HTR-8/SVneo (cell line): ENCODE data around the gene NEK6.

ENCODE experiments used
- DNase-seq: peaks from one replicate; pipeline ENCODE4 v3.0.0; 2011; ENCODE audit warnings: low spot score, mixed read lengths; ENCODE audit not compliant: insufficient read length
- FAIRE-seq: peaks from 2 replicates; lab custom pipeline; 2011; peaks lifted over from hg19 to GRCh38; lab: Jason Lieb, UNC

The NEK6 gene

GRCh38 chr9:124308606-124309491 lies 51.1 kb downstream of the NEK6 start:
- DNase-seq (no peak), FAIRE-seq (no peak)

DNA sequence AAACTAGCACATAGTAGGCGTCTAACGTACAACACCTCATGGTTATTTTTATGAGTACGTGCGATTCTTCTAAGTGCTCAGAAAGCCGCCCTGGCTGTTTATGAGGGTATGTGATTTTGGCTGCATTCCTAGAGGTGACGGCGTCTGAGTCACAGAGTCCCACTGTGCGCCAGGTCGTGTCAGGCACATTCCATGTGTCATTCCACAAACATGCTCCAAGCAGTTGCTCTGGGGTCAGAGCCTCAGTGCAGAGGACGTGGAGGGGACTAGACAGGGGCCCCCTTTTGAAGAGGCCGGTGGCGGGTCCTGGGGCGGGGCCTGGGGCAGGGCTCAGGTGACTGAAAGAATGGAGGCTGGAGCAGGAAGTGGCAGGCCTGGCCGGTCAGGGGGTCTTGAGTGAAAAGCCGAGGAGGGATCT lies 51.9 kb downstream of the NEK6 start:
- peak; percentile 88 for DNase-seq

DNA sequence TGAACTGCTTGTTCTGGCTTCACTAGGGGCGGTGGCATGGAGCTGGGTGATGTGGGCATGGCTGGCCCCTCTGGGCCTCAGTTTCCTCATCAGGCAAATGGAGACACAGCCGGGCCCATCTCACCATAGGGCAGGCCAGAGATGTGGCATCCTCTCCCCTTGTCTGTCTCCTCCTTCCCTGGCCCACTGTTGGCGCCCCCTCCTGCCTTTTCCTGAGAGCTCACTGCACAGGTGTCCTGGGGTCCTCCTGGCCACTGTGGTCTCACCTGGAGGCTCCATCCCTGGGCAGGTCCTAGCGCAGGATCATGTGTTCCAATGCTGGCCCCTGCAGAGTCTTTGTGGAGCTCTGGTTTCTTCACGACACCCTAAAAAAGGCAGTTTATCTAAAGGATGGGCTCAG lies 53.5 kb downstream of the NEK6 start:
- FAIRE-seq, result no peak
- DNase-seq, result no peak

More for the DNA sequence above, 51.9 kb downstream of the NEK6 start:
- peak; percentile 88 for FAIRE-seq

DNA sequence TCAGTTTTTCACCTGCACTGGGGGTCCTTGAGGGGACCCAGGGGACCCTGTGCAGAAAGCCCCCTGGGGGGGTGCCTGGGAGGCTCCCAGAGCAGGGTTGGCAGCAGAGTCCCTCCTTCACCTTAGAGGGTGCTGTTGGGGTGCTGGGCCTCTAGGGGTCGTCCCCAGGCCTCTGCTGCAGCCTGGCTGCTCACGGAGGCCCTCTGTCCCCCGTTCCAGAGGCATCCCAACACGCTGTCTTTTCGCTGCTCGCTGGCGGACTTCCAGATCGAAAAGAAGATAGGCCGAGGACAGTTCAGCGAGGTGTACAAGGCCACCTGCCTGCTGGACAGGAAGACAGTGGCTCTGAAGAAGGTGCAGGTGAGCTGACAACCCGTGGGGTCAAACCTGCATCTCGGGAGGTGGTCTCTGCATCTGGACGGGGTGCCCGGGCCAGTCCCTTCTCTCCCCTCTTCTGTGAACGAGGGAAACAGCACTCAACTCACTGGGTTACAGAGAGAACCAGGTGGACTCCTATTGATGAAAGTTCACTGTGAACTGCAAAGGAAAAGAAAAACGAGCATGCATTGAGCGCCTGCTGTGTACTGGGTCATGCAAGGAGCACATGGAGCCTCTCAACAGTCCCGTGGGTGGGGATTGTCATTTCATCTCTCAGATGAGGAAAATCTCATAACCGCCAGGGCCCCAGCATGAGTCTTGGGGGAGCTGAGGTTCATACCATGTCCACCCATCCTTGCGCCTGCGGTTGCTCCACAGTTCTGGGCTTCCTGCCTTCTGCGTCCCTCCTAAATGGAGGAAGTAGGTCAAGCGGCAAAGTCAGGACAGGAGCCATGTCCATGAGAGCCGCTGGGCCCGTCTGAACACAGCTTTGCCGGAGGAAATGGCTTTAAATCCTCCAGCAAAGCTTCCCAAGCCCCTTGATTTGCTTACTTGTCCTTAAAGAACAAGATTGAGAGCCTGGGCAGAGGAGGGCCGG lies 54.8 kb downstream of the NEK6 start:
- DNase-seq, result no peak
- no peak for FAIRE-seq

GRCh38 chr9:124313940-124314339 lies 56.2 kb downstream of the NEK6 start:
- no peak for DNase-seq

DNA sequence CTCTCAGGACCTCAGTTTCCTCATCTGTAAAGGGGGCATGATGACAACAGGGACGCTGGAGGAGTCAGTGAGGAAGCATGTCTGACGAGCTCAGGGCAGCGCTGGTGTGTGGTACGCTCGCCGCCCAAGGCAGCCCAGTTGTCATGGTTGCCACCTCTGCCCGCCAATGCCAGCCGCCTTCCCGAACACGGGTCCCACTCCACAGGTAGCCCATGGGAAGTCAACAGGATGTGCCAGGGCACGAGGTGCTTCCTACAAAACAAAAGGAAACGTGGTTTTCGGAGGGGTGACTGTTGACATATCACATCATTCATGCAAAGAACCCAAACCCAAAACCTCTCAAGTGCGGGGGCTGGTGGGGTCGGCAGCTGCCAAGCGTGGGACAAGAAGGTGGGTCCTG lies 58.1 kb downstream of the NEK6 start:
- no peak for FAIRE-seq

More at GRCh38 chr9:124313940-124314339, 56.2 kb downstream of the NEK6 start:
- FAIRE-seq, result no peak

DNA sequence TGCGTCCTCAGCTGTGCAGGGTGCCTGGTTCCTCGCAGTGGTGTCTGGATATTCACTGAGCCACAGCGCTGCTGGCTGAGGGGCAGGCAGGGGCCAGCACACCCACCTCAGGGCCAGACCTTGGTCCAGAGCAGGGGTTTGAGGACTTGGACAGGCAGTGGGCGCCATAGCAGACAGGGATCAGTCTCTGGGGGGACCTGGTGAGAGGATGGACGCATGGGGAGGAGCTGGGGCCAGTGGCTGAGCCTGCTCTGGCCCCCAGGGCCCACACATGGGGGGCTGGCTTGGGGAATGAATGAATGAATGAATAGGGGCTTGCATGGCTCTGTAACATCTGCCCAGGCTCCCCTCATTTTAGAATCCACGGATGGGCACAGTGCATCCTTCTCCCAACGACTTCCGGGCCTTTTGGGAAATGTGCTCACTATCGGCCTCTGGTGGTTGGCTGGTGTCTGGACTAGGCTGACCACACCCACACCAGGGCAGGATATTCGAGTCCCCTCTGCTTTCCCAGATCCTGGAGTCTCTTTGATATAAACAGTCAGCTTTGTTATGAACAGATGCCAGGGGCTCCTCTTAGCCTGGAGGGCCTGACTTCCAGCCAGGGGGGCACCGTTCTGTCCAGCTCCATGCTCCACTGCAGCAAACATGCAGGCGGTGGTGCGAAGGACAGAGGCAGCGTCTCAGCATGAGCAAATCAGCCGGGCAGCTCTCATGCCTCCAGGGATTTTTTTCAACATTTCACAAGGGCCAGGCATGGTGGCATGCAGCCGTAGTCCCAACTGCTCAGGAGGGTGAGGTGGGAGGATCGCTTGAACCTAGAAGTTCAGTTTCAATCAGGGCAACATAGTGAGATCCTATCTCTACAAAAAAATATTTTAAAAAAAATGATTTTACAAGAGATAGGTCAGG lies 62.6 kb downstream of the NEK6 start:
- peak; percentile 83 for DNase-seq
- FAIRE-seq, result no peak

More for the DNA sequence above, 58.1 kb downstream of the NEK6 start:
- no peak for DNase-seq

DNA sequence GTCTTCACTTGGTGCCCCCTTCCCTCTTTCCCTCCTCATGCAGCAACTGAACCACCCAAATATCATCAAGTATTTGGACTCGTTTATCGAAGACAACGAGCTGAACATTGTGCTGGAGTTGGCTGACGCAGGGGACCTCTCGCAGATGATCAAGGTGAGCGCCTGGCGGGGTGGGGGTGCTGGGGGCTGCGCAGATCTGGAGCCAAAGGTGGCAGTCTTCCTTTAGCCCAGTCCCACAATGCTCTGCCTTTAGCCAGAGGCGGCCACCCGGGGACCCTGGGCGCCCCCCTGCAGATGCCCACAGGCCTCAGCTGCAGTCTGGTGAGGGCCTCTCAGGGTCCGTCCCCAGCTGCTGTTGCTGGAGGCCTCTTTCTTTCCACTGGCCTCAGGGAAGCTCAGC lies 63.7 kb downstream of the NEK6 start:
- FAIRE-seq (no peak), DNase-seq (no peak)

GRCh38 chr9:124321935-124322334 lies 64.2 kb downstream of the NEK6 start:
- DNase-seq (no peak), FAIRE-seq (no peak)

- FAIRE-seq (no peak), DNase-seq (no peak)
Observed at GRCh38 chr9:124322618-124323432, 65.1 kb downstream of the NEK6 start.

- FAIRE-seq (no peak), DNase-seq (no peak)
Observed at GRCh38 chr9:124323904-124324303, 66.2 kb downstream of the NEK6 start.

DNA sequence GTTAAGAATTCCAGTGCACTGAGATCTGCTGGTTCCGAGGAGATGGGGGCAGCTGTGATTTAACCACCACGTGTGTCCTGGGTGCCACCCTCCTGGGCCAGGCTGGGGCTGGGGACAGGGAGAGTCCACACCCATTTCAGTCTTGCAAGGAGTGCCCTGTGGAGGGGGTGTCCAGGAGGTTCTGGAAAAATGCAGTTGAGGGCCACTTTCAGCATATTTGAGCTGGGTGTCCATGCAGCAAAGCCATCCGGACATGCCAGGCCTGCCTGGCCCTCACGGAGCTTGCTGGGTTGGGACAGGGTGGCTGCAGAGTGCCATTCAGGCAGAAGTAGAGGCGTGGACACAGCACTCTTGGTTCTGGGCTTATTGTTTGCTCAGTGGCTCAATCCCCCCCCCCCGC lies 68.1 kb downstream of the NEK6 start:
- DNase-seq (no peak), FAIRE-seq (no peak)

DNA sequence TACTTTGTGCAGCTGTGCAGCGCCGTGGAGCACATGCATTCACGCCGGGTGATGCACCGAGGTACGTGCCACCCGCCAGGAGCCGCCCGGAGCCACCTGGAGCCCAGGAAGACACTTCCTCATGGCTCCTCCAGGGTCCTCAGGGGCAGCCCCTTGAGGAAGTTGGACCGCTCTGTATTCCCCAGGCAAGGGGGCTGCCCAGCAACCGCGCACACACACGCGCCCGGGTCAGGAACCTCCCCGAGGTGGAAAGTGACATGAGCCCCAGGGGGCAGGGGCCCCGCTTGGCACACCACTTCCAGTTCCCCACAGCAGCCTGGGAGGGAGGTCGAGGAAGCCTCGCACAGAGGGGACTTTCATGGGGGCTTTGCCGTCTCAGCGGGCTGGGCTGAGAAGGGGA lies 68.6 kb downstream of the NEK6 start:
- DNase-seq (no peak), FAIRE-seq (no peak)

GRCh38 chr9:124327491-124327890 lies 69.7 kb downstream of the NEK6 start:
- FAIRE-seq, result no peak
- DNase-seq, result no peak

DNA sequence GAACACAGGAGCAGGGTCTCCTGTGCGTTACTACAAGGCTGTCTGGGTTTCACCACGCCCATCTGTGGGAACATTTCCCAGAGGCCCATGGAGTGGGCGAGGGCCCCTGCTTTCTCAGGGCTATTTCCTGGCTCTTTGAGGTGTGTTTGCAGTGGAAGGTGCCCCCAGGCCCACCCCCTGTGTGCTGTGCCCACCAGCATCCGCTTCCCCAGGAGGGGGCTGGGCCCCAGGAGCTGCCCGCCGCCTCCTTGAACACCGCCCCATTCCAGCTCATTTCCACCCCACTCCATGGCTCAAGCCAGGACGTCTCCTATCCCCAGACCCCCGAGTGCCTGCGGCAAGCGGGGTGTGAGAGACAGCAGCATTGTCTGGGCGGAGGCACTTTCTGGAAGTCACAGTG lies 70.5 kb downstream of the NEK6 start:
- DNase-seq, result no peak
- no peak for FAIRE-seq

- DNase-seq, result no peak
- no peak for FAIRE-seq
Observed at GRCh38 chr9:124329206-124329792, 71.5 kb downstream of the NEK6 start.

GRCh38 chr9:124330011-124330697 lies 72.4 kb downstream of the NEK6 start:
- DNase-seq (no peak), FAIRE-seq (no peak)

DNA sequence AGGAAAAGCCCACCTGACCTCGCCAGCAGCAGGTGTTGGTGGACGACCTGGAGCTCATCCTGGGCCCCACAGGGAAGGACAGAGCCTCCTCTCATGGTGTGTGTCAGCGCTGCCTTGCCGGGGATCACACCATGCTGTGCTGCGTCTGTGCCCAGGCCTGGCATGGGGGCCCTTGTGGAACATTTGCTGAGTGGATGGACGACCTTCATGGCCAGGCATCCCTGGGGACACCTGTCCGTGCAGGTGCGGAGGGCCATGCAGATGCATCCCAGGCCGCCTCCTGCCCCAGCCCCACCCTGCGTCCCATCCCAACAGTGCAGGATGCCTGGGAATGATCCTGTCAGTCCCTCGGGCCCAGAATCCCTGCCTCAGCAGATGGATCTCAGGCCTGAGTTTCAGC lies 73.8 kb downstream of the NEK6 start:
- FAIRE-seq (no peak), DNase-seq (no peak)
